ENCODE data around the gene ISX.

Gene ISX

GRCh38 chr22:35065796-35066218 lies at the start of gene ISX:
ISX (plus strand) TSS chr22:35066158; CDS start chr22:35067088, 930 bp downstream.
- H3K36me3 ChIP-seq, result no peaks in the 10 kb centered on the region

DNA sequence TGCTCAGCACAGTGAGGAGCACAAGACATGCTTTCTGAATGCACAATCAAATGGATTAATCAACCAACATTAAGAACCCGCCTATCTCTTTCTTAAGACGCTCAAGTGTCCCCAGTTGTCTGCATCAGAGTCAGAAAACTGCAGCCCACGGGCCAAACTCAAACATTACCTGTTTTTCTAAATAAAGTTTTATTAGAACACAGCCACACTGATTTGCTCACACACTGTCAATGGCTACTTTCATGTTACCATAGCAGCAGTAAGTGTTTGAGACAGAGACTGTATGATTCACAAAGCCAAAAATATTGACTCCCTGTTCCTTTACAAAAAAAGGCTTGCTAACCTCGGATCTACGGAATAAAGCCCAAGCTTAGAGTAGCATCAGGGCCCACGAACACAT lies 49.0 kb upstream of the ISX start:
- TF ChIP-seq, protein P1, sequence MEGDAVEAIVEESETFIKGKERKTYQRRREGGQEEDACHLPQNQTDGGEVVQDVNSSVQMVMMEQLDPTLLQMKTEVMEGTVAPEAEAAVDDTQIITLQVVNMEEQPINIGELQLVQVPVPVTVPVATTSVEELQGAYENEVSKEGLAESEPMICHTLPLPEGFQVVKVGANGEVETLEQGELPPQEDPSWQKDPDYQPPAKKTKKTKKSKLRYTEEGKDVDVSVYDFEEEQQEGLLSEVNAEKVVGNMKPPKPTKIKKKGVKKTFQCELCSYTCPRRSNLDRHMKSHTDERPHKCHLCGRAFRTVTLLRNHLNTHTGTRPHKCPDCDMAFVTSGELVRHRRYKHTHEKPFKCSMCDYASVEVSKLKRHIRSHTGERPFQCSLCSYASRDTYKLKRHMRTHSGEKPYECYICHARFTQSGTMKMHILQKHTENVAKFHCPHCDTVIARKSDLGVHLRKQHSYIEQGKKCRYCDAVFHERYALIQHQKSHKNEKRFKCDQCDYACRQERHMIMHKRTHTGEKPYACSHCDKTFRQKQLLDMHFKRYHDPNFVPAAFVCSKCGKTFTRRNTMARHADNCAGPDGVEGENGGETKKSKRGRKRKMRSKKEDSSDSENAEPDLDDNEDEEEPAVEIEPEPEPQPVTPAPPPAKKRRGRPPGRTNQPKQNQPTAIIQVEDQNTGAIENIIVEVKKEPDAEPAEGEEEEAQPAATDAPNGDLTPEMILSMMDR (IDR thresholded peaks at IDR 0.05), result no peak
- Histone ChIP-seq H3K27ac (no peak overlapping the region), H3K9me3 (no peaks in the 10 kb centered on the region), H3K4me1 (ENCODE audit: control insufficient read depth in 1 of 2, insufficient read depth in 1 of 2, low read depth in 1 of 2, low read length in 1 of 2) (no peaks in the 10 kb centered on the region), H3K4me3 (ENCODE audit: low read depth in 1 of 2, low read length in 1 of 2) (no peak overlapping the region), H3K36me3 (no peaks in the 10 kb centered on the region), H3K27me3 (no peaks in the 10 kb centered on the region)

More at GRCh38 chr22:35065796-35066218, at the start of gene ISX:
- H3K9me3 ChIP-seq, result no peaks in the 10 kb centered on the region
- H3K27ac ChIP-seq, result no peak within 1 kb of the TSS
- H3K4me3 ChIP-seq (ENCODE audit: low read depth in 1 of 2, low read length in 1 of 2), result no peak within 1 kb of the TSS
- no peaks in the 10 kb centered on the region for H3K4me1 ChIP-seq (ENCODE audit: control insufficient read depth in 1 of 2, insufficient read depth in 1 of 2, low read depth in 1 of 2, low read length in 1 of 2)
- TF ChIP-seq, protein P1 (IDR thresholded peaks at IDR 0.05), result no peak
- no peaks in the 10 kb centered on the region for H3K27me3 ChIP-seq

DNA sequence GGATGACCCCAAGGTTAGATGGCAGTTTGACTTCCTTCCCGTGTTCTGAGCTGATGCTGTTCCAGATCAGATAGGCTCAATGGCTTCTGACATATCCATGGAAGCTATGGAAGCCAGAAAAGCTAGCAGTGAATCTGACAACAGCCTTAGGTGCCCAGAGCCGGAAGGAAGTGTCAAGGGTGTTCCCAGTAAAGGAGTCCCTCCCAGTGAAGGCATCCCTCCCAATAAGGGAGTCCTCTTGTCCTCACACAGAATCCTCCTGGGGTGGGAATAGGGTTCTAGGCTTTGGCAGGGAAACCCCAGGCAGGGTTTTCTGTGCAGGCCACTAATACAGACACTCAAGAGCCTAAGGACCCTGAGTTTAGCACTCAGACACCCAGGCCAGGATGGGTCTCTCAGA lies 47.0 kb upstream of the ISX start:
- H3K9me3 ChIP-seq, result no peaks in the 10 kb centered on the region
- H3K36me3 ChIP-seq, result no peaks in the 10 kb centered on the region
- no peaks in the 10 kb centered on the region for H3K4me1 ChIP-seq (ENCODE audit: control insufficient read depth in 1 of 2, insufficient read depth in 1 of 2, low read depth in 1 of 2, low read length in 1 of 2)
- no peak overlapping the region for H3K27ac ChIP-seq
- TF ChIP-seq, protein P1 (IDR thresholded peaks at IDR 0.05), result no peak
- peaks cover 3% of the 10 kb centered on the region for H3K27me3 ChIP-seq
- H3K4me3 ChIP-seq (ENCODE audit: low read depth in 1 of 2, low read length in 1 of 2), result no peak overlapping the region

DNA sequence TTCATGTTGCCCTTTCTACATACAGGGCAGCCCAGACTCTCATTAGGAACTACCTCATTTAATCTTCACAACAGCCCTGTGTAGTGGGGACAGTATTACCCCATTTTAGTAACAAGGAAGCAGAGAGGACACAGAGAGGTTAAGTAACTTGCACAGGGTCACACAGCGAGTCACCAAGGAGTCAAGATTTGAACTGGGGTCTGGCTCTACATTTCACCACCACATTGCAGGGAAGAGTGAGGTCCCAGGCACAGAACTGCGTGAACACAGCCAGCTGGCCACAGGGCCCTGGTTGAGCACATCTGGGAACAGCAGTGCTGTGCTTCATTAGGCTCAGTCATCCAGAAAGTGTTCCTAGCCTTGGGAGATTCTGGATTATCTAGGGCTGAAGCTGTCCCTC lies 45.4 kb upstream of the ISX start:
- Histone ChIP-seq H3K27me3 (peaks cover 9% of the 10 kb centered on the region), H3K4me1 (ENCODE audit: control insufficient read depth in 1 of 2, insufficient read depth in 1 of 2, low read depth in 1 of 2, low read length in 1 of 2) (no peaks in the 10 kb centered on the region), H3K4me3 (ENCODE audit: low read depth in 1 of 2, low read length in 1 of 2) (no peak overlapping the region), H3K36me3 (no peaks in the 10 kb centered on the region), H3K9me3 (no peaks in the 10 kb centered on the region), H3K27ac (no peak overlapping the region)
- TF ChIP-seq, protein P1 (IDR thresholded peaks at IDR 0.05), result no peak

GRCh38 chr22:35021161-35021560 lies 44.8 kb upstream of the ISX start:
- Histone ChIP-seq H3K36me3 (no peaks in the 10 kb centered on the region), H3K4me1 (ENCODE audit: control insufficient read depth in 1 of 2, insufficient read depth in 1 of 2, low read depth in 1 of 2, low read length in 1 of 2) (no peaks in the 10 kb centered on the region), H3K4me3 (ENCODE audit: low read depth in 1 of 2, low read length in 1 of 2) (no peak overlapping the region), H3K27ac (no peak overlapping the region), H3K27me3 (peaks cover 9% of the 10 kb centered on the region), H3K9me3 (no peaks in the 10 kb centered on the region)
- TF ChIP-seq, protein P1 (IDR thresholded peaks at IDR 0.05), result no peak

GRCh38 chr22:35022291-35022690 lies 43.7 kb upstream of the ISX start:
- H3K27ac ChIP-seq, result no peak overlapping the region
- H3K27me3 ChIP-seq, result peaks cover 9% of the 10 kb centered on the region
- TF ChIP-seq, protein P1 (IDR thresholded peaks at IDR 0.05), result no peak
- H3K4me1 ChIP-seq (ENCODE audit: control insufficient read depth in 1 of 2, insufficient read depth in 1 of 2, low read depth in 1 of 2, low read length in 1 of 2), result no peaks in the 10 kb centered on the region
- H3K4me3 ChIP-seq (ENCODE audit: low read depth in 1 of 2, low read length in 1 of 2), result no peak overlapping the region
- no peaks in the 10 kb centered on the region for H3K36me3 ChIP-seq
- no peaks in the 10 kb centered on the region for H3K9me3 ChIP-seq

All from neutrophil (primary cell).